ENCODE results near the gene SH3BGRL2.

DNA sequence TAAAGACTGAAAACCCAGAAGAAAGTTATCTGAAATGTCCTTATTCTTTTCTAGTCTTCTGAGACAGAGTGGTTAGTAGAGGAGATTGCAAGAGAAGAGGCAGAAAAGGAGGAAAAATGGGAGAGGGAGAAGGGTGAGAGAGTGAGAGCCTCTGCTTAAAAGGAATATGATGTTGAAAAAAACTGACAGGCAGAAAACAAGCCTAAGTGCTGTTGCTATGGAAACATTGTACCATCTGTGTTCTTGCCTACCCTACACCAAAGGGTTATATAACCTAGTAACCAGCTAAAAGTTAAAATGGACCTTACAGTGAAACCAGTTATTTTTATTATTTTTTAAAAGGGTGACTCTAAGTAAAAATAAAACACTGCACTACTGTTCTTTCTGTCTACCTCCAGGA, 28.3 kb upstream of the SH3BGRL2 start:
- no peak for TF ChIP-seq SUZ12 (IDR thresholded peaks at IDR 0.05; ENCODE audit: extremely low read depth, insufficient read depth, insufficient read length)
- no peak for TF ChIP-seq YY1 (IDR thresholded peaks at IDR 0.05; ENCODE audit: insufficient read depth, insufficient read length)
- no peak for TF ChIP-seq ZNF274 (IDR thresholded peaks at IDR 0.05; ENCODE audit: low read depth, low read length)

All from NT2/D1 (cell line).